Body of pancreas (tissue), 4 donors: Measurements from ENCODE around the gene PARP8.

Source experiments
- CTCF ChIP-seq, 7 experiments: fragments of 450-650 bp in 4 of 7; fragments of 200-600 bp in 3 of 7; sonication (generic) in 3 of 7; IDR thresholded peaks; one replicate each; pipeline ENCODE4 v1.5.1; 2016 to 2019; ENCODE audit warnings: antibody characterized with exemption in 7 of 7
- POLR2A ChIP-seq, 3 donors: fragments of 450-650 bp; IDR thresholded peaks; one replicate each; pipeline ENCODE4 v1.6.1; 2016; ENCODE audit warnings: antibody characterized with exemption in 3 of 3, mild to moderate bottlenecking in 2 of 3

GRCh38 chr5:50792843-50793242 lies 126.4 kb downstream of the PARP8 start:
- TF ChIP-seq POLR2A (IDR thresholded peaks at IDR 0.05) = no peak
- TF ChIP-seq CTCF (IDR thresholded peaks at IDR 0.05) = no peak
